HG03280 (cell line): ENCODE results near the gene SLC8A2.
"Not testable (repeated sequence)": the region's sequence is repeated elsewhere in the genome, so short reads cannot be mapped to it uniquely, and the experiment has no call there.

Experiments used
- ATAC-seq: cut with Tn5 transposase; IDR thresholded peaks from one replicate; pipeline ENCODE4 v1.9.1; 2021; ENCODE audit warnings: mild to moderate bottlenecking, moderate library complexity; ENCODE audit not compliant: unreplicated experiment

The SLC8A2 gene

GRCh38 chr19:47414469-47414868 lies 57.2 kb downstream of the SLC8A2 start:
- ATAC-seq: no peak

GRCh38 chr19:47413941-47414340 lies 57.8 kb downstream of the SLC8A2 start:
- ATAC-seq: no peak

GRCh38 chr19:47411696-47412095 lies 60.0 kb downstream of the SLC8A2 start:
- not testable (repeated sequence) for ATAC-seq

- no peak for ATAC-seq
Measured at GRCh38 chr19:47411101-47411500, 60.6 kb downstream of the SLC8A2 start.

- ATAC-seq: no peak
Measured at GRCh38 chr19:47408156-47408938, 63.3 kb downstream of the SLC8A2 start.

- no peak for ATAC-seq
Measured at GRCh38 chr19:47407417-47407774, 64.3 kb downstream of the SLC8A2 start.

GRCh38 chr19:47406711-47407416 lies 64.8 kb downstream of the SLC8A2 start:
- no peak for ATAC-seq

- no peak for ATAC-seq
Measured at GRCh38 chr19:47405854-47406417, 65.8 kb downstream of the SLC8A2 start.

- ATAC-seq: no peak
Measured at GRCh38 chr19:47405197-47405550, 66.5 kb downstream of the SLC8A2 start.

- ATAC-seq: no peak
Measured at GRCh38 chr19:47404334-47405196, 67.1 kb downstream of the SLC8A2 start.

GRCh38 chr19:47402504-47402903 lies 69.2 kb downstream of the SLC8A2 start:
- no peak for ATAC-seq

GRCh38 chr19:47398707-47399597 lies 72.7 kb downstream of the SLC8A2 start:
- ATAC-seq: no peak

GRCh38 chr19:47391510-47392223 lies 80.0 kb downstream of the SLC8A2 start:
- no peak for ATAC-seq

GRCh38 chr19:47390533-47391488 lies 80.9 kb downstream of the SLC8A2 start:
- no peak for ATAC-seq

GRCh38 chr19:47389150-47389556 lies 82.5 kb downstream of the SLC8A2 start:
- no peak for ATAC-seq

- not testable (repeated sequence) for ATAC-seq
Measured at GRCh38 chr19:47388721-47389120, 83.0 kb downstream of the SLC8A2 start.

GRCh38 chr19:47387623-47388022 lies 84.1 kb downstream of the SLC8A2 start:
- not testable (repeated sequence) for ATAC-seq

GRCh38 chr19:47386582-47386981 lies 85.1 kb downstream of the SLC8A2 start:
- not testable (repeated sequence) for ATAC-seq
